PC-3 (cell line): ENCODE data around the gene SEMA3A. TPM values are rescaled to one million over a fixed set of nuclear protein-coding genes. Genes with fewer than 3 reads are reported as not detected.

Source experiments
- ATAC-seq: fragments of 200-7000 bp; cut with Tn5 transposase; 2 replicates; pipeline ENCODE4 v1.9.1; 2020; ENCODE audit warnings: mild to moderate bottlenecking, moderate library complexity
- BruUV-seq: library from RNA; stranded (reverse); fragments of 400-500 nt; replicated peaks from 2 replicates; lab custom pipeline; 2021; lab: Mats Ljungman, UMichigan
- CTCF ChIA-PET: fragments of 300-600 bp; sonication (Branson Sonifier 250); formaldehyde crosslinking; loops from one replicate; lab custom pipeline; 2022; ENCODE audit warnings: antibody characterized with exemption; lab: Charles Lee
- POLR2A ChIA-PET: fragments of 300-600 bp; sonication (Branson Sonifier 250); formaldehyde crosslinking; loops from one replicate; lab custom pipeline; 2022; ENCODE audit warnings: antibody characterized with exemption; ENCODE audit not compliant: unreplicated experiment; lab: Charles Lee
- DNase-seq: peaks from one replicate; pipeline ENCODE4 v3.0.0-alpha.2; 2015
- H2AFZ ChIP-seq: fragments of 300-600 bp; sonication (generic); 2 replicates; pipeline ENCODE4 v1.6.0; 2016; ENCODE audit warnings: antibody characterized with exemption, low read length
- H3F3A ChIP-seq: fragments of 300-600 bp; sonication (generic); one replicate; pipeline ENCODE4 v1.6.0; 2017; ENCODE audit warnings: antibody characterized with exemption, low read length, control low read depth, mild to moderate bottlenecking; ENCODE audit not compliant: unreplicated experiment
- H3K27ac ChIP-seq: fragments of 300-600 bp; sonication (generic); 2 replicates; pipeline ENCODE4 v1.5.1; 2016; ENCODE audit warnings: mild to moderate bottlenecking, low read length
- H3K27me3 ChIP-seq: fragments of 300-600 bp; sonication (generic); 2 replicates; pipeline ENCODE4 v1.6.1; 2016; ENCODE audit warnings: low read length, mixed read lengths
- H3K36me3 ChIP-seq: fragments of 300-600 bp; sonication (generic); 2 replicates; pipeline ENCODE4 v1.6.1; 2016; ENCODE audit warnings: low read depth, mixed run types, low read length, mixed read lengths
- H3K4me1 ChIP-seq: fragments of 300-600 bp; sonication (generic); 2 replicates; pipeline ENCODE4 v1.5.1; 2016; ENCODE audit warnings: low read length; ENCODE audit not compliant: insufficient read depth
- H3K4me2 ChIP-seq: fragments of 300-600 bp; sonication (generic); 2 replicates; pipeline ENCODE4 v1.6.0; 2016; ENCODE audit warnings: low read length
- H3K4me3 ChIP-seq: fragments of 300-600 bp; sonication (generic); 2 replicates; pipeline ENCODE4 v1.5.1; 2016; ENCODE audit warnings: mild to moderate bottlenecking, low read length, mixed read lengths
- H3K79me2 ChIP-seq: fragments of 300-600 bp; sonication (generic); 2 replicates; pipeline ENCODE4 v1.6.1; 2017; ENCODE audit warnings: low read length, mixed read lengths
- H3K9ac ChIP-seq: fragments of 300-600 bp; sonication (generic); 2 replicates; pipeline ENCODE4 v1.6.0; 2016; ENCODE audit warnings: mild to moderate bottlenecking, low read length
- H3K9me2 ChIP-seq: fragments of 300-600 bp; sonication (generic); replicated peaks from 2 replicates; pipeline ENCODE4 v1.6.1; 2016; ENCODE audit warnings: mixed run types, low read length, mixed read lengths
- H3K9me3 ChIP-seq: fragments of 300-600 bp; sonication (generic); 2 replicates; pipeline ENCODE4 v1.6.1; 2016; ENCODE audit warnings: low read length, mixed read lengths
- H4K20me1 ChIP-seq: fragments of 300-600 bp; sonication (generic); 2 replicates; pipeline ENCODE4 v1.6.1; 2016; ENCODE audit warnings: low read length, mixed read lengths
- CTCF ChIP-seq: fragments of 300-600 bp; sonication (generic); conservative IDR thresholded peaks from 2 replicates; pipeline ENCODE4 v1.5.1; 2017; ENCODE audit warnings: antibody characterized with exemption, low read depth, mild to moderate bottlenecking, low read length
- EZH2 ChIP-seq: fragments of 300-600 bp; sonication (generic); IDR thresholded peaks from one replicate; pipeline ENCODE4 v1.6.1; 2017; ENCODE audit warnings: antibody characterized with exemption, mild to moderate bottlenecking, low read length; ENCODE audit not compliant: unreplicated experiment
- EZH2phosphoT487 ChIP-seq: fragments of 300-600 bp; sonication (generic); IDR thresholded peaks from 2 replicates; pipeline ENCODE4 v1.6.1; 2018; ENCODE audit warnings: mild to moderate bottlenecking, antibody characterized with exemption, low read length, borderline replicate concordance
- intact Hi-C: fragments of 100-400 bp; cut with micrococcal nuclease; formaldehyde crosslinking; loops from 2 replicates; pipeline ENCODE4 v1.9.0; 2023
- total RNA-seq: library from RNA; depleted of rRNA; stranded (reverse); fragments of >200 nt; gene quantifications from 2 replicates; pipeline ENCODE4 v1.2.3, GENCODE V29; 2014

SEMA3A gene
- total RNA-seq, 1 experiment from 2014 or later = 16.9 TPM

- Histone ChIP-seq H3K27ac (no peak overlapping the region), H2AFZ (no peak overlapping the region), H3K4me1 (no peaks in the 10 kb centered on the region), H3K79me2 (no peaks in the 10 kb centered on the region), H4K20me1 (no peaks in the 10 kb centered on the region), H3K9me2 (no peaks in the 10 kb centered on the region), H3K27me3 (no peaks in the 10 kb centered on the region), H3F3A (no peaks in the 10 kb centered on the region), H3K9ac (no peak overlapping the region), H3K36me3 (no peaks in the 10 kb centered on the region), H3K4me2 (no peak overlapping the region), H3K4me3 (no peak overlapping the region), H3K9me3 (no peaks in the 10 kb centered on the region)
- TF ChIP-seq CTCF (no peak), EZH2phosphoT487 (no peak), EZH2 (no peak)
- intact Hi-C loops = no loop called here
- ATAC-seq (no peak), DNase-seq (no peak)
- CTCF ChIA-PET = no interaction called here
- no TSS peak for BruUV-seq
- POLR2A ChIA-PET = no interaction called here
Observed at GRCh38 chr7:84077336-84077735, 117.3 kb downstream of the SEMA3A start.

GRCh38 chr7:84076219-84076618 lies 118.4 kb downstream of the SEMA3A start:
- TF ChIP-seq EZH2 (no peak), CTCF (no peak), EZH2phosphoT487 (no peak)
- DNase-seq = no peak
- POLR2A ChIA-PET = no interaction called here
- Histone ChIP-seq H3K4me2 (no peak overlapping the region), H3K27ac (no peak overlapping the region), H3K79me2 (no peaks in the 10 kb centered on the region), H3K27me3 (no peaks in the 10 kb centered on the region), H2AFZ (no peak overlapping the region), H3K9ac (no peak overlapping the region), H3K36me3 (no peaks in the 10 kb centered on the region), H4K20me1 (no peaks in the 10 kb centered on the region), H3K4me1 (peaks cover 3% of the 10 kb centered on the region; the same call in 1 of the 2 replicates), H3K9me3 (no peaks in the 10 kb centered on the region), H3F3A (no peaks in the 10 kb centered on the region), H3K9me2 (no peaks in the 10 kb centered on the region), H3K4me3 (no peak overlapping the region)
- intact Hi-C loops = no loop called here
- no TSS peak for BruUV-seq
- ATAC-seq = no peak
- CTCF ChIA-PET = no interaction called here

GRCh38 chr7:84073186-84073875 lies 121.3 kb downstream of the SEMA3A start:
- no peak overlapping the region for H3K4me3 ChIP-seq
- H2AFZ ChIP-seq = no peak overlapping the region
- no TSS peak for BruUV-seq
- no peaks in the 10 kb centered on the region for H3F3A ChIP-seq
- no peaks in the 10 kb centered on the region for H3K27me3 ChIP-seq
- H3K27ac ChIP-seq = no peak overlapping the region
- no peaks in the 10 kb centered on the region for H3K9me2 ChIP-seq
- intact Hi-C loops = no loop called here
- ChIA-PET POLR2A (no interaction called here), CTCF (no interaction called here)
- H3K79me2 ChIP-seq = no peaks in the 10 kb centered on the region
- TF ChIP-seq EZH2phosphoT487 = no peak
- H3K4me2 ChIP-seq = no peak overlapping the region
- DNase-seq = no peak
- no peaks in the 10 kb centered on the region for H3K36me3 ChIP-seq
- peaks cover 10% of the 10 kb centered on the region; the same call in 1 of the 2 replicates for H3K4me1 ChIP-seq
- no peaks in the 10 kb centered on the region for H3K9me3 ChIP-seq
- H3K9ac ChIP-seq = no peak overlapping the region
- H4K20me1 ChIP-seq = no peaks in the 10 kb centered on the region
- ATAC-seq = no peak
